ENCODE data around the gene TGFB2. TPM values are rescaled to one million over a fixed set of nuclear protein-coding genes. Genes with fewer than 3 reads are reported as not detected.

TGFB2 gene
- total and polyA plus RNA-seq, 2 donors (not counting 3 experiments of a cell fraction or from before 2014, with no cell fraction given), result 21.2 to 43.5 TPM

DNA sequence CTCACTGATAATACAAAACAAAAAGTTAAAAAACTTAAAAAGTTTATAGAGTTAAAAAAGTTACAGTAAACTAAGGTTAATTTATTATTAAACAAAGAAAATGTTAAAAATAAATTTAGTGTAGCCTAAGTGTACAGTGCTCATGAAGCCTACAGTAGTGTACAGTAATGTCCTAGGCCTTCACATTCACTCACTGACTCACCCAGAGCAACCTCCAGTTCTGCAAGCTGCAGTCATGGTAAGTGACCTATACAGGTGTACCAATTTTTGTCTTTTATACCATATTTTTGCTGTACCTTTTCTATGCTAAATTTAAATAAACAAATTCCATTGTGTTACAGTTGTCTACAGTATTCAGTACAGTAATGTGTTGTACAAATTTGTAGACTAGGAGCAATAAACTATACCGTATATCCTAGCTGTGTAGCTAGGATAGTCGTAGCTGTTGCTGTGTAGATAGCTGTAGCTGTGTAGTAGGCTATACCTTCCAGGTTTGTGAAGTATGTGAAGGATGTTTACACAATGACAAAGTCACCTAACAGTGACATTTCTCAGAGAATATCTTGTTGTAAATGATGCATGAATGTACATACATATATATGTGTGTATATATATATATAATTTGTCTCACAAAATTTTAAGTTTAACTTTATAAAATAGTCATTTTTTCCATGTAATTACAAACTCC lies 140.2 kb downstream of the TGFB2 start:
- H3K27me3 ChIP-seq (ENCODE audit: control insufficient read depth in 2 of 2, insufficient read depth in 2 of 2, low read length in 2 of 2), result no peaks in the 10 kb centered on the region
- H3K27ac ChIP-seq (ENCODE audit: insufficient read depth, low read depth, low read length), result no peak overlapping the region
- no peak for DNase-seq (ENCODE audit: low read depth, low spot score)
- H3K4me2 ChIP-seq (ENCODE audit: insufficient read depth, low read length), result no peak overlapping the region
- no peaks in the 10 kb centered on the region for H3K9me1 ChIP-seq (replicated peaks; ENCODE audit: control insufficient read depth, extremely low read depth, insufficient read depth, low read length)
- no peak overlapping the region for H3K4me3 ChIP-seq (replicated peaks in 1 of 3; ENCODE audit: insufficient read depth in 1 of 3, low read depth in 1 of 3, low read length in 3 of 3)
- H2AFZ ChIP-seq (ENCODE audit: low read depth, low read length), result no peak overlapping the region
- no peak overlapping the region for H3K9ac ChIP-seq (replicated peaks; ENCODE audit: extremely low read depth, insufficient read depth, low read length)
- intact Hi-C loops (cut with micrococcal nuclease) (no loop called here), dilution Hi-C loops (cut with MboI; ENCODE audit: extremely low pct_ligation_motif_present, low sequenced_read_pairs) (no loop called here)
- H3K9me3 ChIP-seq (replicated peaks; ENCODE audit: control insufficient read depth, insufficient read depth, low read length), result no peaks in the 10 kb centered on the region
- TF ChIP-seq, protein P1, sequence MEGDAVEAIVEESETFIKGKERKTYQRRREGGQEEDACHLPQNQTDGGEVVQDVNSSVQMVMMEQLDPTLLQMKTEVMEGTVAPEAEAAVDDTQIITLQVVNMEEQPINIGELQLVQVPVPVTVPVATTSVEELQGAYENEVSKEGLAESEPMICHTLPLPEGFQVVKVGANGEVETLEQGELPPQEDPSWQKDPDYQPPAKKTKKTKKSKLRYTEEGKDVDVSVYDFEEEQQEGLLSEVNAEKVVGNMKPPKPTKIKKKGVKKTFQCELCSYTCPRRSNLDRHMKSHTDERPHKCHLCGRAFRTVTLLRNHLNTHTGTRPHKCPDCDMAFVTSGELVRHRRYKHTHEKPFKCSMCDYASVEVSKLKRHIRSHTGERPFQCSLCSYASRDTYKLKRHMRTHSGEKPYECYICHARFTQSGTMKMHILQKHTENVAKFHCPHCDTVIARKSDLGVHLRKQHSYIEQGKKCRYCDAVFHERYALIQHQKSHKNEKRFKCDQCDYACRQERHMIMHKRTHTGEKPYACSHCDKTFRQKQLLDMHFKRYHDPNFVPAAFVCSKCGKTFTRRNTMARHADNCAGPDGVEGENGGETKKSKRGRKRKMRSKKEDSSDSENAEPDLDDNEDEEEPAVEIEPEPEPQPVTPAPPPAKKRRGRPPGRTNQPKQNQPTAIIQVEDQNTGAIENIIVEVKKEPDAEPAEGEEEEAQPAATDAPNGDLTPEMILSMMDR (IDR thresholded peaks at IDR 0.05; ENCODE audit: extremely low read depth in 1 of 2, insufficient read depth in 1 of 2, low read depth in 1 of 2, low read length in 2 of 2), result no peak
- TF ChIP-seq POLR2A (IDR thresholded peaks at IDR 0.05; ENCODE audit: low read depth, low read length) (no peak), GATA2 (IDR thresholded peaks at IDR 0.05; ENCODE audit: insufficient read depth, insufficient read length, low read depth, low read length) (no peak), POLR2AphosphoS5 (IDR thresholded peaks at IDR 0.05; ENCODE audit: insufficient read depth, low read depth, low read length) (no peak)
- peaks cover 19% of the 10 kb centered on the region for H3K4me1 ChIP-seq (ENCODE audit: control insufficient read depth, extremely low read depth, insufficient read depth, low read length)
- no peaks in the 10 kb centered on the region for H4K20me1 ChIP-seq (replicated peaks; ENCODE audit: control insufficient read depth, extremely low read depth, insufficient read depth, low read length)
- no peak for FAIRE-seq
- no peaks in the 10 kb centered on the region for H3K36me3 ChIP-seq (ENCODE audit: control insufficient read depth in 2 of 2, extremely low read depth in 1 of 2, insufficient read depth in 2 of 2, low read length in 2 of 2)
- ChIA-PET POLR2A (no interaction called here), CTCF (interaction anchor here (1.0 kb wide), 1 partner anchor 581 kb away, joined by 3 read pairs; no protein-coding TSS in a partner anchor)
- no peaks in the 10 kb centered on the region for H3K79me2 ChIP-seq (ENCODE audit: control insufficient read depth, insufficient read depth, low read length)
- BruUV-seq (replicated peaks), result no TSS peak

DNA sequence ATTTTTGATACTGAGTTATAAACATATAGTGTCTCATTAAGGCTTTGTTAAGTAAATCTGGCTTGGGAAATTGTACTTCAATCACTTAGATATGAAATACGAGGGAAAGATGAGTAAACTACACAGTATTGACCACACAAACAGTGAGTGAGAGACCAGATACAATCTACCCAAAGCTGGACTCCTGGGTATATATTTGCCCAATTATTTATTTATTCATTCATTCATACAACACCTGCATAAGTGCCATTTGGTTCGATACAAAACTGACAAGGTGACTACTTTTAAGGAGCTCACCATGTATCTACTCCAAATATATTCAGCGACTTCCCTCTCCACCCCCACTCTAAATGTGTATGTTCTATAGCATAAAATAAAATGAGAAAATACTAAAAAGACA lies 143.4 kb downstream of the TGFB2 start:
- intact Hi-C loops (cut with micrococcal nuclease), result loop anchor here (1.0 kb wide), 1 partner anchor 11 kb away; no protein-coding TSS in a partner anchor
- Histone ChIP-seq H3K9me1 (replicated peaks; ENCODE audit: control insufficient read depth, extremely low read depth, insufficient read depth, low read length) (no peaks in the 10 kb centered on the region), H3K27me3 (ENCODE audit: control insufficient read depth in 2 of 2, insufficient read depth in 2 of 2, low read length in 2 of 2) (no peaks in the 10 kb centered on the region), H4K20me1 (replicated peaks; ENCODE audit: control insufficient read depth, extremely low read depth, insufficient read depth, low read length) (no peaks in the 10 kb centered on the region), H3K4me3 (replicated peaks in 1 of 3; ENCODE audit: insufficient read depth in 1 of 3, low read depth in 1 of 3, low read length in 3 of 3) (no peak overlapping the region), H3K4me2 (ENCODE audit: insufficient read depth, low read length) (no peak overlapping the region), H3K79me2 (ENCODE audit: control insufficient read depth, insufficient read depth, low read length) (no peaks in the 10 kb centered on the region), H3K36me3 (ENCODE audit: control insufficient read depth in 2 of 2, extremely low read depth in 1 of 2, insufficient read depth in 2 of 2, low read length in 2 of 2) (no peaks in the 10 kb centered on the region), H3K9ac (replicated peaks; ENCODE audit: extremely low read depth, insufficient read depth, low read length) (no peak overlapping the region), H3K9me3 (replicated peaks; ENCODE audit: control insufficient read depth, insufficient read depth, low read length) (no peaks in the 10 kb centered on the region), H2AFZ (ENCODE audit: low read depth, low read length) (no peak overlapping the region), H3K27ac (ENCODE audit: insufficient read depth, low read depth, low read length) (peak overlapping the region; percentile 79), H3K4me1 (ENCODE audit: control insufficient read depth, extremely low read depth, insufficient read depth, low read length) (peaks cover 11% of the 10 kb centered on the region)
- BruUV-seq (replicated peaks), result no TSS peak
- POLR2A ChIA-PET, result interaction anchor here (1.2 kb wide), 1 partner anchor 11 kb away, joined by 3 read pairs; no protein-coding TSS in a partner anchor
- CTCF ChIA-PET, result interaction anchor here (0.8 to 1.9 kb wide), 2 partner anchors 9 to 33 kb away, joined by 3 to 7 read pairs; no protein-coding TSS in a partner anchor
- DNase-seq (ENCODE audit: low read depth, low spot score) (no peak), FAIRE-seq (no peak)
- no peak for TF ChIP-seq JUN (IDR thresholded peaks at IDR 0.05; ENCODE audit: borderline replicate concordance, insufficient read depth, insufficient read length, low read depth)
- TF ChIP-seq POLR2AphosphoS5 (IDR thresholded peaks at IDR 0.05; ENCODE audit: insufficient read depth, low read depth, low read length), result no peak
- TF ChIP-seq, protein P1 (IDR thresholded peaks at IDR 0.05; ENCODE audit: extremely low read depth in 1 of 2, insufficient read depth in 1 of 2, low read depth in 1 of 2, low read length in 2 of 2), result no peak
- TF ChIP-seq FOS (IDR thresholded peaks at IDR 0.05; ENCODE audit: borderline replicate concordance, insufficient read depth, low read length), result no peak
- TF ChIP-seq, protein P2, sequence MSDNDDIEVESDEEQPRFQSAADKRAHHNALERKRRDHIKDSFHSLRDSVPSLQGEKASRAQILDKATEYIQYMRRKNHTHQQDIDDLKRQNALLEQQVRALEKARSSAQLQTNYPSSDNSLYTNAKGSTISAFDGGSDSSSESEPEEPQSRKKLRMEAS (IDR thresholded peaks at IDR 0.05; ENCODE audit: insufficient read depth, insufficient read length), result no peak
- TF ChIP-seq POLR2A (IDR thresholded peaks at IDR 0.05; ENCODE audit: low read depth, low read length), result no peak
- TF ChIP-seq EZH2 (IDR thresholded peaks at IDR 0.05; ENCODE audit: borderline replicate concordance, low read depth, low read length, severe bottlenecking), result no peak
- no peak for TF ChIP-seq MYC (IDR thresholded peaks at IDR 0.05; ENCODE audit: low read depth, low read length)
- no peak for TF ChIP-seq GATA2 (IDR thresholded peaks at IDR 0.05; ENCODE audit: insufficient read depth, insufficient read length, low read depth, low read length)
- dilution Hi-C loops (cut with MboI; ENCODE audit: extremely low pct_ligation_motif_present, low sequenced_read_pairs), result no loop called here
